ENCODE measurements around the gene CTNNB1. TPM values are rescaled to one million over a fixed set of nuclear protein-coding genes. Genes with fewer than 3 reads are reported as not detected.

Gene CTNNB1
- polyA plus RNA-seq, 1 donor (not counting 4 experiments of a cell fraction or from before 2014, with no cell fraction given): 644 TPM

GRCh38 chr3:41158947-41159346 is 40.4 kb upstream of the CTNNB1 start:
- DNase-seq (ENCODE audit: low read depth, low spot score) (peak; percentile 80), FAIRE-seq (peak; percentile 92)
- TF ChIP-seq EZH2 (IDR thresholded peaks at IDR 0.05; ENCODE audit: low read length): no peak
- TF ChIP-seq, protein P1, sequence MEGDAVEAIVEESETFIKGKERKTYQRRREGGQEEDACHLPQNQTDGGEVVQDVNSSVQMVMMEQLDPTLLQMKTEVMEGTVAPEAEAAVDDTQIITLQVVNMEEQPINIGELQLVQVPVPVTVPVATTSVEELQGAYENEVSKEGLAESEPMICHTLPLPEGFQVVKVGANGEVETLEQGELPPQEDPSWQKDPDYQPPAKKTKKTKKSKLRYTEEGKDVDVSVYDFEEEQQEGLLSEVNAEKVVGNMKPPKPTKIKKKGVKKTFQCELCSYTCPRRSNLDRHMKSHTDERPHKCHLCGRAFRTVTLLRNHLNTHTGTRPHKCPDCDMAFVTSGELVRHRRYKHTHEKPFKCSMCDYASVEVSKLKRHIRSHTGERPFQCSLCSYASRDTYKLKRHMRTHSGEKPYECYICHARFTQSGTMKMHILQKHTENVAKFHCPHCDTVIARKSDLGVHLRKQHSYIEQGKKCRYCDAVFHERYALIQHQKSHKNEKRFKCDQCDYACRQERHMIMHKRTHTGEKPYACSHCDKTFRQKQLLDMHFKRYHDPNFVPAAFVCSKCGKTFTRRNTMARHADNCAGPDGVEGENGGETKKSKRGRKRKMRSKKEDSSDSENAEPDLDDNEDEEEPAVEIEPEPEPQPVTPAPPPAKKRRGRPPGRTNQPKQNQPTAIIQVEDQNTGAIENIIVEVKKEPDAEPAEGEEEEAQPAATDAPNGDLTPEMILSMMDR (optimal IDR thresholded peaks at IDR 0.05 in 1 of 3, IDR thresholded peaks at IDR 0.05 in 1 of 3, conservative IDR thresholded peaks at IDR 0.05 in 1 of 3; ENCODE audit: extremely low read depth in 1 of 3, insufficient read depth in 2 of 3, low read length in 3 of 3): no peak
- Histone ChIP-seq H4K20me1 (ENCODE audit: control insufficient read depth, extremely low read depth, insufficient read depth, low read length) (no peaks in the 10 kb centered on the region), H3K27ac (ENCODE audit: control insufficient read depth, insufficient read depth, low read length) (peak overlapping the region; percentile 65), H3K9me3 (ENCODE audit: control insufficient read depth, low read depth, low read length) (no peaks in the 10 kb centered on the region), H3K4me1 (ENCODE audit: control insufficient read depth, extremely low read depth, insufficient read depth, low read length) (peaks cover 19% of the 10 kb centered on the region), H2AFZ (ENCODE audit: control insufficient read depth, low read length) (no peak overlapping the region), H3K9me1 (ENCODE audit: control insufficient read depth, extremely low read depth, insufficient read depth, low read length) (peaks cover 2% of the 10 kb centered on the region), H3K27me3 (ENCODE audit: control insufficient read depth, extremely low read depth, insufficient read depth, low read length) (no peaks in the 10 kb centered on the region), H3K79me2 (ENCODE audit: control insufficient read depth, insufficient read depth, low read length) (no peaks in the 10 kb centered on the region), H3K4me2 (ENCODE audit: control insufficient read depth, extremely low read depth, insufficient read depth, low read depth, low read length) (peak overlapping the region; percentile 31), H3K9ac (ENCODE audit: control insufficient read depth, extremely low read depth, insufficient read depth, low read length) (no peak overlapping the region), H3K36me3 (ENCODE audit: control insufficient read depth in 2 of 2, extremely low read depth in 1 of 2, insufficient read depth in 2 of 2, low read length in 2 of 2) (no peaks in the 10 kb centered on the region), H3K4me3 (ENCODE audit: control insufficient read depth in 2 of 3, extremely low read depth in 1 of 3, insufficient read depth in 2 of 3, low read depth in 1 of 3, low read length in 3 of 3) (no peak overlapping the region)
- dilution Hi-C loops (cut with MboI; ENCODE audit: extremely low pct_ligation_motif_present, low sequenced_read_pairs): no loop called here

DNA sequence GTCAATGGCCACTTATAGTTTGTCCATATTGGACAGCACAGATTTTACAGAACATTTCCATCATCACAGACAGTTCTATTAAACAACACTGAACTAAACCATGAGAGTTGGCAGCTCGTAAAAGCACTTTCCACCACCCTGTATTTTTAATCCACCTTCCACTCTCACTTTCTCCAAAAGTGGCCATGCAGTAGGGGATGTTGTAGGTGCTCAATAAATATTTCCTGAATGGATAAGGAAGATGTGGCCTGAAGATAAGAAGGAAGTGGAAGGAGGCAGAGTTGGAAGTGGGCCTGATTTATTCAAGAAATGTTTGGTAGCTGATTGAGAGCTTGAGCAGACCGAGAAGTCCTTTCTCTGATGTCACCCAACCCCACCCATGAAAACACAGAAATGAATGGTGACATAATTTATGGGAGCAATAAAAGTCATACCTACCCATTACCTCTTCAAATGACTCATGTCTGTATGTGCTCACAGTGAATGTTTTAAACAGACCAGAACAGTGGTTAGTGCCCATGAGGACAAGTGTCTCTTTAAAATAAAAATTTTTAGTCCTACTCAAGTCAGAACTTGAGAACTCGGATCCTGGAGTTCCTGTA is 39.6 kb upstream of the CTNNB1 start:
- H3K4me3 ChIP-seq (ENCODE audit: control insufficient read depth in 2 of 3, extremely low read depth in 1 of 3, insufficient read depth in 2 of 3, low read depth in 1 of 3, low read length in 3 of 3): no peak overlapping the region
- H3K36me3 ChIP-seq (ENCODE audit: control insufficient read depth in 2 of 2, extremely low read depth in 1 of 2, insufficient read depth in 2 of 2, low read length in 2 of 2): no peaks in the 10 kb centered on the region
- no peaks in the 10 kb centered on the region for H3K27me3 ChIP-seq (ENCODE audit: control insufficient read depth, extremely low read depth, insufficient read depth, low read length)
- DNase-seq (ENCODE audit: low read depth, low spot score): peak; percentile 71
- H2AFZ ChIP-seq (ENCODE audit: control insufficient read depth, low read length): no peak overlapping the region
- TF ChIP-seq EZH2 (IDR thresholded peaks at IDR 0.05; ENCODE audit: low read length): no peak
- TF ChIP-seq, protein P1 (optimal IDR thresholded peaks at IDR 0.05 in 1 of 3, IDR thresholded peaks at IDR 0.05 in 1 of 3, conservative IDR thresholded peaks at IDR 0.05 in 1 of 3; ENCODE audit: extremely low read depth in 1 of 3, insufficient read depth in 2 of 3, low read length in 3 of 3): no peak
- peak overlapping the region; percentile 65 for H3K27ac ChIP-seq (ENCODE audit: control insufficient read depth, insufficient read depth, low read length)
- no peak overlapping the region for H3K9ac ChIP-seq (ENCODE audit: control insufficient read depth, extremely low read depth, insufficient read depth, low read length)
- peaks cover 2% of the 10 kb centered on the region for H3K9me1 ChIP-seq (ENCODE audit: control insufficient read depth, extremely low read depth, insufficient read depth, low read length)
- peak overlapping the region; percentile 31 for H3K4me2 ChIP-seq (ENCODE audit: control insufficient read depth, extremely low read depth, insufficient read depth, low read depth, low read length)
- peaks cover 19% of the 10 kb centered on the region for H3K4me1 ChIP-seq (ENCODE audit: control insufficient read depth, extremely low read depth, insufficient read depth, low read length)
- H3K9me3 ChIP-seq (ENCODE audit: control insufficient read depth, low read depth, low read length): no peaks in the 10 kb centered on the region
- dilution Hi-C loops (cut with MboI; ENCODE audit: extremely low pct_ligation_motif_present, low sequenced_read_pairs): no loop called here
- no peaks in the 10 kb centered on the region for H4K20me1 ChIP-seq (ENCODE audit: control insufficient read depth, extremely low read depth, insufficient read depth, low read length)
- FAIRE-seq: peak; percentile 49
- no peaks in the 10 kb centered on the region for H3K79me2 ChIP-seq (ENCODE audit: control insufficient read depth, insufficient read depth, low read length)

Data from keratinocyte (primary cell).